ENCODE data around the gene THSD1.
"Not testable (repeated sequence)": the region's sequence is repeated elsewhere in the genome, so short reads cannot be mapped to it uniquely, and the experiment has no call there.

The THSD1 gene

GRCh38 chr13:52414051-52414450 is 8.1 kb upstream of the THSD1 start:
- ChIA-PET POLR2A (no interaction called here), CTCF (no interaction called here)
- Histone ChIP-seq H3K9me3 (ENCODE audit: control insufficient read depth, insufficient read depth, low read depth, low read length) (no peaks in the 10 kb centered on the region), H3K4me3 (ENCODE audit: low read depth, low read length) (no peak overlapping the region), H3K27ac (ENCODE audit: extremely low read depth, low read depth, low read length) (no peak overlapping the region), H3K4me1 (ENCODE audit: control insufficient read depth, insufficient read depth, low read length) (no peaks in the 10 kb centered on the region), H3K36me3 (ENCODE audit: control insufficient read depth in 2 of 2, insufficient read depth in 1 of 2, low read length in 2 of 2) (peaks cover 0 to 33% of the 10 kb centered on the region in 2 experiments; a peak in 2 of 3 replicates)
- TF ChIP-seq ZNF133 (tag by site-specific recombination; IDR thresholded peaks at IDR 0.05) (peak; percentile 53; the same call in 1 of the 2 replicates), BCL11B (tag by site-specific recombination; IDR thresholded peaks at IDR 0.05; ENCODE audit: low read depth) (no peak)

GRCh38 chr13:52412128-52412527 is 6.2 kb upstream of the THSD1 start:
- CTCF ChIA-PET, result interaction anchor here (0.9 kb wide), 1 partner anchor 39 kb away, joined by 3 read pairs; no protein-coding TSS in a partner anchor
- no peak overlapping the region for H3K27ac ChIP-seq (ENCODE audit: extremely low read depth, low read depth, low read length)
- no peak overlapping the region for H3K4me3 ChIP-seq (ENCODE audit: low read depth, low read length)
- H3K36me3 ChIP-seq (ENCODE audit: control insufficient read depth in 2 of 2, insufficient read depth in 1 of 2, low read length in 2 of 2), result peaks cover 0 to 22% of the 10 kb centered on the region in 2 experiments; a peak in 1 of 3 replicates
- H3K9me3 ChIP-seq (ENCODE audit: control insufficient read depth, insufficient read depth, low read depth, low read length), result no peaks in the 10 kb centered on the region
- POLR2A ChIA-PET, result no interaction called here
- no peak for TF ChIP-seq ZNF600 (tag by site-specific recombination; IDR thresholded peaks at IDR 0.05)
- peak; percentile 38; the same call in 1 of the 2 replicates for TF ChIP-seq EGR2 (tag by site-specific recombination; IDR thresholded peaks at IDR 0.05; ENCODE audit: low read depth)
- peak; percentile 49; the same call in 1 of the 2 replicates for TF ChIP-seq ZFHX2 (tag by site-specific recombination; conservative IDR thresholded peaks at IDR 0.05)
- TF ChIP-seq ZBTB8A (tag by site-specific recombination; IDR thresholded peaks at IDR 0.05), result no peak
- peak; percentile 74 for TF ChIP-seq PRDM1 (tag by site-specific recombination; IDR thresholded peaks at IDR 0.05)
- no peaks in the 10 kb centered on the region for H3K4me1 ChIP-seq (ENCODE audit: control insufficient read depth, insufficient read depth, low read length)

GRCh38 chr13:52411629-52412028 is 5.7 kb upstream of the THSD1 start:
- POLR2A ChIA-PET, result no interaction called here
- H3K36me3 ChIP-seq (ENCODE audit: control insufficient read depth in 2 of 2, insufficient read depth in 1 of 2, low read length in 2 of 2), result peaks cover 0 to 17% of the 10 kb centered on the region in 2 experiments; a peak in 1 of 3 replicates
- CTCF ChIA-PET, result no interaction called here
- H3K4me3 ChIP-seq (ENCODE audit: low read depth, low read length), result no peak overlapping the region
- H3K4me1 ChIP-seq (ENCODE audit: control insufficient read depth, insufficient read depth, low read length), result no peaks in the 10 kb centered on the region
- TF ChIP-seq HOXA7 (CRISPR knock-in tag; IDR thresholded peaks at IDR 0.05; ENCODE audit: borderline replicate concordance) (no peak), HOXC10 (CRISPR knock-in tag; IDR thresholded peaks at IDR 0.05) (no peak), GLI4 (tag by site-specific recombination; IDR thresholded peaks at IDR 0.05) (no peak)
- H3K9me3 ChIP-seq (ENCODE audit: control insufficient read depth, insufficient read depth, low read depth, low read length), result no peaks in the 10 kb centered on the region
- no peak overlapping the region for H3K27ac ChIP-seq (ENCODE audit: extremely low read depth, low read depth, low read length)

GRCh38 chr13:52408071-52408658 is 2.2 kb upstream of the THSD1 start:
- POLR2A ChIA-PET; H3K9me3 ChIP-seq (ENCODE audit: control insufficient read depth, insufficient read depth, low read depth, low read length); H3K36me3 ChIP-seq (ENCODE audit: control insufficient read depth in 2 of 2, insufficient read depth in 1 of 2, low read length in 2 of 2); H3K4me3 ChIP-seq (ENCODE audit: low read depth, low read length); CTCF ChIA-PET; H3K4me1 ChIP-seq (ENCODE audit: control insufficient read depth, insufficient read depth, low read length); H3K27ac ChIP-seq (ENCODE audit: extremely low read depth, low read depth, low read length): not testable (repeated sequence)

- POLR2A ChIA-PET; H3K4me3 ChIP-seq (ENCODE audit: low read depth, low read length); H3K4me1 ChIP-seq (ENCODE audit: control insufficient read depth, insufficient read depth, low read length); H3K27ac ChIP-seq (ENCODE audit: extremely low read depth, low read depth, low read length); H3K36me3 ChIP-seq (ENCODE audit: control insufficient read depth in 2 of 2, insufficient read depth in 1 of 2, low read length in 2 of 2); H3K9me3 ChIP-seq (ENCODE audit: control insufficient read depth, insufficient read depth, low read depth, low read length): not testable (repeated sequence)
- CTCF ChIA-PET, result interaction anchor here (0.9 kb wide), 1 partner anchor 43 kb away, joined by 3 read pairs; no protein-coding TSS in a partner anchor
Measured at GRCh38 chr13:52407436-52407835, 1.5 kb upstream of the THSD1 start.

GRCh38 chr13:52406629-52407028 is 657 bp upstream of the THSD1 start:
- CTCF ChIA-PET, result interaction anchor here (0.6 to 0.9 kb wide), 2 partner anchors 44 to 530 kb away, joined by 3 read pairs; no protein-coding TSS in a partner anchor
- Histone ChIP-seq H3K4me3 (ENCODE audit: low read depth, low read length) (no peak overlapping the region), H3K27ac (ENCODE audit: extremely low read depth, low read depth, low read length) (no peak overlapping the region)
- TF ChIP-seq KLF9 (tag by site-specific recombination; IDR thresholded peaks at IDR 0.05; ENCODE audit: low read depth) (no peak), HOXA7 (CRISPR knock-in tag; IDR thresholded peaks at IDR 0.05; ENCODE audit: borderline replicate concordance) (no peak), ZNF174 (tag by site-specific recombination; IDR thresholded peaks at IDR 0.05) (no peak), ZNF169 (tag by site-specific recombination; IDR thresholded peaks at IDR 0.05) (no peak), PRDM1 (tag by site-specific recombination; IDR thresholded peaks at IDR 0.05) (no peak), ZFP69B (tag by site-specific recombination; IDR thresholded peaks at IDR 0.05) (no peak), ZNF48 (tag by site-specific recombination; IDR thresholded peaks at IDR 0.05) (no peak), ZNF658 (tag by site-specific recombination; IDR thresholded peaks at IDR 0.05) (no peak), ZNF645 (tag by site-specific recombination; IDR thresholded peaks at IDR 0.05) (no peak), ZNF624 (tag by site-specific recombination; IDR thresholded peaks at IDR 0.05) (no peak), WT1 (tag by site-specific recombination; IDR thresholded peaks at IDR 0.05) (no peak)

More at GRCh38 chr13:52406629-52407028, 657 bp upstream of the THSD1 start:
- Histone ChIP-seq H3K4me1 (ENCODE audit: control insufficient read depth, insufficient read depth, low read length) (no peaks in the 10 kb centered on the region), H3K9me3 (ENCODE audit: control insufficient read depth, insufficient read depth, low read depth, low read length) (no peaks in the 10 kb centered on the region), H3K36me3 (ENCODE audit: control insufficient read depth in 2 of 2, insufficient read depth in 1 of 2, low read length in 2 of 2) (no peaks in the 10 kb centered on the region)
- POLR2A ChIA-PET, result no interaction called here

Data from HEK293 (cell line).